HepG2 (cell line): ENCODE results near the gene TPM1. TPM values are rescaled to one million over a fixed set of nuclear protein-coding genes. Genes with fewer than 3 reads are reported as not detected.

Source experiments
- ATAC-seq: fragments of 200-7000 bp; cut with Tn5 transposase; 3 replicates; pipeline ENCODE4 v1.9.1; 2020; ENCODE audit warnings: mild to moderate bottlenecking, moderate library complexity
- BruUV-seq: library from RNA; stranded (reverse); fragments of 400-500 nt; replicated peaks from 2 replicates; lab custom pipeline; 2021; lab: Mats Ljungman, UMichigan
- CTCF ChIA-PET: fragments of 300-600 bp; formaldehyde crosslinking; extraction: SDS; loops from one replicate; lab custom pipeline; 2021; ENCODE audit warnings: low total read pairs, inconsistent platforms, low intra/inter-chr PET ratio; lab: Yijun Ruan, JAX
- POLR2A ChIA-PET: fragments of 350-600 bp; sonication (Branson Sonifier 250); formaldehyde crosslinking; loops from one replicate; lab custom pipeline; 2020; ENCODE audit warnings: antibody characterized with exemption, inconsistent platforms; lab: Yijun Ruan, JAX
- DNase-seq: peaks from one replicate; pipeline ENCODE4 v3.0.0-alpha.2; 2015; ENCODE audit warnings: low spot score
- FAIRE-seq: peaks from 3 replicates; lab custom pipeline; 2011; peaks lifted over from hg19 to GRCh38; lab: Jason Lieb, UNC
- H2AFZ ChIP-seq: one replicate; pipeline ENCODE4 v1.6.1; 2011; ENCODE audit warnings: low read length, inconsistent platforms
- H3K27ac ChIP-seq: fragments of 300-600 bp; 3 replicates; pipeline ENCODE4 v1.8.0; 2011; ENCODE audit warnings: mixed run types, mild to moderate bottlenecking, mixed read lengths, low read length, inconsistent platforms; ENCODE audit not compliant: insufficient read depth; ENCODE audit errors: extremely low read length
- H3K27me3 ChIP-seq, 2 experiments: fragments of 200-600 bp in 1 of 2; 2 replicates in 1 of 2; 3 replicates in 1 of 2; pipeline versions ENCODE4 v1.6.0 to v1.8.0; 2011; ENCODE audit warnings: low read length in 2 of 2, mild to moderate bottlenecking in 2 of 2, moderate library complexity in 2 of 2, inconsistent platforms in 1 of 2; ENCODE audit not compliant: insufficient read depth in 2 of 2, control insufficient read depth in 1 of 2
- H3K36me3 ChIP-seq, 2 experiments: fragments of 200-600 bp in 1 of 2; replicated peaks in 1 of 2; 2 replicates in 1 of 2; 3 replicates in 1 of 2; pipeline versions ENCODE4 v1.5.1 to v1.8.0; 2011; ENCODE audit warnings: low read length in 2 of 2, inconsistent platforms in 1 of 2; ENCODE audit not compliant: insufficient read depth in 2 of 2, control insufficient read depth in 1 of 2
- H3K4me1 ChIP-seq: 2 replicates; pipeline ENCODE4 v1.5.1; 2012; ENCODE audit warnings: low read length, inconsistent platforms; ENCODE audit not compliant: insufficient read depth
- H3K4me2 ChIP-seq: 2 replicates; pipeline ENCODE4 v1.6.0; 2011; ENCODE audit warnings: low read depth, low read length, inconsistent platforms
- H3K4me3 ChIP-seq, 3 experiments: fragments of 200-600 bp in 1 of 3; sonication (generic), shearing (Covaris generic) in 1 of 3; replicated peaks in 1 of 3; 2 replicates each; pipeline ENCODE4 v1.5.1; 2011 to 2016; ENCODE audit warnings: low read length in 3 of 3, inconsistent platforms in 2 of 3, low read depth in 2 of 3, mild to moderate bottlenecking in 2 of 3, control low read depth in 1 of 3, mixed read lengths in 1 of 3; ENCODE audit not compliant: insufficient read depth in 1 of 3
- H3K79me2 ChIP-seq: one replicate; pipeline ENCODE4 v1.6.1; 2011; ENCODE audit warnings: low read length, inconsistent platforms; ENCODE audit not compliant: insufficient read depth
- H3K9ac ChIP-seq: 2 replicates; pipeline ENCODE4 v1.6.0; 2011; ENCODE audit warnings: mild to moderate bottlenecking, low read depth, low read length, inconsistent platforms; ENCODE audit not compliant: insufficient read depth
- H3K9me3 ChIP-seq: 2 replicates; pipeline ENCODE4 v1.5.1; 2012; ENCODE audit warnings: mild to moderate bottlenecking, low read length
- H4K20me1 ChIP-seq: 2 replicates; pipeline ENCODE4 v1.6.0; 2011; ENCODE audit warnings: inconsistent platforms, mild to moderate bottlenecking, low read length, moderate library complexity; ENCODE audit not compliant: insufficient read depth
- DMTF1 ChIP-seq: sonication (generic); formaldehyde crosslinking; IDR thresholded peaks from 2 replicates; pipeline ENCODE4 v1.4.0; 2020; ENCODE audit warnings: mild to moderate bottlenecking, missing genetic modification reagents
- ISX ChIP-seq: sonication (generic); formaldehyde crosslinking; conservative IDR thresholded peaks from 2 replicates; pipeline ENCODE4 v1.5.0; 2020; ENCODE audit warnings: missing genetic modification reagents
- KAT2B ChIP-seq: fragments of 150-350 bp; IDR thresholded peaks from 2 replicates; pipeline ENCODE4 v1.6.1; 2014; ENCODE audit warnings: low read depth, low read length, borderline replicate concordance
- ZNF33A ChIP-seq: sonication (generic); formaldehyde crosslinking; IDR thresholded peaks from 2 replicates; pipeline ENCODE4 v1.5.1; 2020; ENCODE audit warnings: missing genetic modification reagents, mild to moderate bottlenecking, moderate library complexity, borderline replicate concordance
- in situ Hi-C: cut with HindIII; loops from 2 replicates; pipeline ENCODE4 v1.10.0; 2017; ENCODE audit warnings: low pct_unique_long_range_greater_than_20kb; ENCODE audit not compliant: extremely low pct_ligation_motif_present
- intact Hi-C: fragments of 100-400 bp; cut with micrococcal nuclease; formaldehyde crosslinking; loops from one replicate; pipeline ENCODE4 v1.10.0; 2022; ENCODE audit not compliant: unreplicated experiment
- polyA plus RNA-seq, 8 experiments: library from polyadenylated mRNA; depleted of rRNA in 3 of 8; stranded (reverse) in 7 of 8; unstranded in 1 of 8; fragments of >200 nt; fragmentation: Illumina TruSeq in 4 of 8; extraction: Trizol in 4 of 8; gene quantifications; 2 replicates each; pipeline versions ENCODE4 v1.2.1 to v1.2.3, GENCODE V29; 2011 to 2016; ENCODE audit warnings: low read depth in 4 of 8, missing spikeins in 1 of 8, mixed read lengths in 1 of 8; ENCODE audit not compliant: insufficient read depth in 1 of 8
- total RNA-seq, 5 experiments: library from RNA; depleted of rRNA; stranded (reverse); fragments of >200 nt; fragmentation: Illumina TruSeq; extraction: Trizol; gene quantifications; 2 replicates each; pipeline ENCODE4 v1.2.3, GENCODE V29; 2016; ENCODE audit warnings: low read depth in 1 of 5

The TPM1 gene
- total and polyA plus RNA-seq, 2 of the 13 experiments (the other 11 are each of a cell fraction or from before 2014, with no cell fraction given), result 98.9 to 109 TPM

GRCh38 chr15:63050731-63051155 is 8.2 kb downstream of the TPM1 start:
- H3K27me3 ChIP-seq, result no peaks in the 10 kb centered on the region
- no peak for DNase-seq
- in situ Hi-C loops, result no loop called here
- no peaks in the 10 kb centered on the region for H4K20me1 ChIP-seq
- H3K9me3 ChIP-seq, result no peaks in the 10 kb centered on the region
- H3K9ac ChIP-seq, result no peak overlapping the region
- no peak overlapping the region for H2AFZ ChIP-seq
- H3K79me2 ChIP-seq, result peaks cover 57% of the 10 kb centered on the region
- ATAC-seq, result no peak
- no peaks in the 10 kb centered on the region for H3K36me3 ChIP-seq
- peak overlapping the region; percentile 17 for H3K27ac ChIP-seq
- ChIA-PET POLR2A (interaction anchor here (1.2 to 3.3 kb wide), 3 partner anchors 32 to 107 kb away, joined by 4 to 21 read pairs (median 5); partner anchors contain the start of gene RPS27L), CTCF (no interaction called here)
- FAIRE-seq, result no peak
- peaks cover 87% of the 10 kb centered on the region for H3K4me1 ChIP-seq
- BruUV-seq, result TSS peak; percentile 21
- H3K4me2 ChIP-seq, result peak overlapping the region; percentile 96; the same call in 1 of the 2 replicates
- no peak for TF ChIP-seq KAT2B
- TF ChIP-seq ZNF33A (CRISPR knock-in tag), result no peak
- TF ChIP-seq ISX (CRISPR knock-in tag), result no peak
- no peak for TF ChIP-seq DMTF1 (CRISPR knock-in tag)
- intact Hi-C loops, result no loop called here
- no peak overlapping the region for H3K4me3 ChIP-seq
